HG03135 (cell line): ENCODE measurements around the gene MS4A10.

Source experiments
- ATAC-seq: cut with Tn5 transposase; IDR thresholded peaks from one replicate; pipeline ENCODE4 v1.9.1; 2021; ENCODE audit warnings: mild to moderate bottlenecking, moderate library complexity; ENCODE audit not compliant: unreplicated experiment

MS4A10 gene

DNA sequence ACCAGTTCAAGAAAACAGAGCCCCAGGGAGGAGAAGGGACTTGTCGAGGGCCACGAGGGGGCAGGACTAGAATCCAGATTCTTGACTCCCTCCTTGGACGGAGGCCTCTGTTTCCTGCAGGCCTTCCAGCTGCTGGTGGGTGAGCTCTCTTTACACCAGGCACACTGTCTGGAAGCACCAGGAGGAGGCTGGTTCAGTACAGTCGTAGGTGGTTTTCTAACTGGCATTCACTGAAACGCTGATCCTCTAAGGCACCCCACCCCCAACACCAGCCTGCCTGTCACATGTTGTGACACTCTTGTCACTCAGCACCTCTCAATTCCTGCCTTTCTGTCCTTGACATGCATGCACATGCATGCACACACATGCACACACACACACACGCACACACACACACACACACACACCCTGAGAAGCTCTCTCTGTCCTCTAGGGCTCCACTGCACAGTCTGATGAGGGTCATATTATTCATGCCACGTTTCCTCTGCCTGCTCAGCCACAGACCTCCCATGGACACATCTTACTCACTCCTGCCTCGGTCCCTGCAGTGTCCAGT, 751 bp downstream of the MS4A10 start:
- ATAC-seq, result no peak

- ATAC-seq, result no peak
These were observed 1.9 kb downstream of the MS4A10 start for GRCh38 chr11:60786811-60787567.

DNA sequence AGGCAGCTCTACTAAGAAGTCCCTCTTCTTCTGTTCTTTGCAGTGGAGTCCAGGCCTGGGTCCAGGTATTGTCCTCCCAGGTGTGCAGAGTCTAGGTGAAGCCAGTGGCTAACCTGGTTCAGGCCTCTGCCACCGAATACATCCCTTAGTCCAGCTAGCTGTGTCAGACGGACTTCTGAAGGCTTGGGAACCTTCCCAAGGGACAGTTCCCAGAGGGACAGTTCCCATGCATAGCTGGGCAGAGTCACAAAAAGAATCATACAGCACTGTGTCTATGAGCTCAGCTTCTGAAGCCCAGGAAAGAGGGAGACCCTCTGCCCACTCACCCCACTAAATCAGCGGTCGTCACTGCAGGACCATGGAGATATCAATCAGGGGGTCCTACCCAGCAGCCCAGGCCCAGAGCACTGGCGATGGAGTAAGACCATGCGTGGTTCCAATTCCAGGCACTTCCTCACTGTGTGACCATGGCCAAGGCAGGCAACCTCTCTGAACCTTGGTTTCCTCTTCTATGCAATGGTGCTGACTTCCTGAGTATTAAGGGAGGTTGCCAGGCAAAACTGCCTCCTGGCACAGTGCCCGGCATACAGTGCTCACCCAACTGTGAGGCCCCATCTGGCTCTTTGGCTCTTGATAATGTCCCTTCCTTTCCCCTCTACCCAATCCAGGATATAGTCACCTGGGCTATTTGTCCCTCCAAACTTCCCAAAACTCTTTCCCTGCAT, 3.4 kb downstream of the MS4A10 start:
- no peak for ATAC-seq

DNA sequence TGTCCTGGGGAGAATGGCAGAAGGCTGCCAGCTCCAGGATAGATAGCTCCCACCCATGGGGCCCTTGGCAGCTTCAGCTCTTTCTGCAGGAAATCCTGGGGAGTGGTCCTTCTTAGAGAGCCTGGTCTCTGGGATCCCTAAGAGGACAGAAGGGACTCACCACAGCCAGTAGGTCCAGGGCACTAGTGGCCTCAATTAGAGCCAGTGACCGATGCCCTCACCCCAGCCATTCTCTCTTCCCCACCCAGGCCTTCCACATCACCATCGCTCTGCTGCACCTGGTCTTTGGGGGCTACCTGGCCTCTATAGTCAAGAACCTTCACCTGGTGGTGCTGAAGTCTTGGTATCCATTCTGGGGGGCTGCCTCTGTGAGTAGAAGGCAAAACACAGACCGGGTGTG, 5.6 kb downstream of the MS4A10 start:
- ATAC-seq, result no peak

DNA sequence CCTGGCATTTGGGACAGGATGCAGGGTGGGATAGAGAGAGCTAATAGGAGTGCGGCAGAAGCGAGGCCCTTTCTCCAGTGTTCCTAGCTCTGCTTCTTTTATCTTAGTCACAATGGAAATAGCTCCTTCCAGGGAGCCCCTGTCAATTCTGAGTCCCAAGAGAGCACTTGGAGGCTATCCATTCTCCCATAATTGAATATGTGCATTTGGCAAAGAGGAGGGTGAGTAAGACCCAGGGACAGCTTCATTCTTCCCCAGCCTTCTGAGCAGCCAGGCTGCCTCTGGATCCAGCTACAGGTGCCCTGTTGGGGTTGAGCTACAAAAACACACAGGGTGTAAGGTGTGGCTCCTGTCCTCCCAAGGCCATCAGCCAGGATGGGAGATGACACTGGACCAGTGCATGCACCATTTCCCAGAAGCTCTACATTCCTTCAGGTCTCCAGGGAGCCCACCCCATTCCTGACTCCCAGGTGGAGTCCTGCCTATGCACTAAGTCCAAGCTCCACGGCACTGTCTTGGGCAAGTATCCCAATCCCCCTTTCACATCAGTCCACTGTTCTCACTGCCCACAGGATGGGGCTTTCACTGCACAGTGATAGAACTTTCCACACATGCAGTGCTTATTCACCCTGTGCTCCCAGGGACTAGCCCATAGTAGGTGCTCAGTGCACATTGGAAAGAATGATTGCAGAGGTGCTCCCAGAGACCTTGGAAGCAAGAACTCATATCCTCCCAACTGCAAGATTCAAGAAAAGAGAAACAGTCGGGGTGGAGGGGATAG, 6.2 kb downstream of the MS4A10 start:
- ATAC-seq, result no peak

- no peak for ATAC-seq
These were observed 7.4 kb downstream of the MS4A10 start for GRCh38 chr11:60792521-60792920.

- no peak for ATAC-seq
These were observed 10.2 kb downstream of the MS4A10 start for GRCh38 chr11:60795291-60795690.

- ATAC-seq, result no peak
These were observed 12.9 kb downstream of the MS4A10 start for GRCh38 chr11:60797846-60798630.

- ATAC-seq, result no peak
These were observed 13.5 kb downstream of the MS4A10 start for GRCh38 chr11:60798631-60799030.

DNA sequence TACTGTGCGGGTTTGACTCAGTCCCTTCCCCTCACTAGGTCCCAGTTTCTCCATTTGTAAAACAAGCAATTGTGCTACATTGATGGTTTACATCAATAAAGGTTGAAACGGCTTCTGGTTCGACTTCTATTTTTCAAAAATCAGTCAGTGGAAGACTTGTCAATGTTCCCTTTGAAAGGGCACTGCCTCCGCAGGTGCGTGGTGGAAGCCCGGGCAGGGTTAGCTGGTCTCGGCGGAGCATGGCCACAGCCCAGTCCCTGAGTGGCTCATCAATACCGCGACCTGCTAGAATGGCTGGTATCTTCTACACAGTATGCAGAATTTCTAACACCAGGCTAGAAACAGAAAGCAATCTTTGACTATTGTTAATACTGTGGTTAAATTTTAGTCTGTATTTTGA, 16.1 kb downstream of the MS4A10 start:
- no peak for ATAC-seq

DNA sequence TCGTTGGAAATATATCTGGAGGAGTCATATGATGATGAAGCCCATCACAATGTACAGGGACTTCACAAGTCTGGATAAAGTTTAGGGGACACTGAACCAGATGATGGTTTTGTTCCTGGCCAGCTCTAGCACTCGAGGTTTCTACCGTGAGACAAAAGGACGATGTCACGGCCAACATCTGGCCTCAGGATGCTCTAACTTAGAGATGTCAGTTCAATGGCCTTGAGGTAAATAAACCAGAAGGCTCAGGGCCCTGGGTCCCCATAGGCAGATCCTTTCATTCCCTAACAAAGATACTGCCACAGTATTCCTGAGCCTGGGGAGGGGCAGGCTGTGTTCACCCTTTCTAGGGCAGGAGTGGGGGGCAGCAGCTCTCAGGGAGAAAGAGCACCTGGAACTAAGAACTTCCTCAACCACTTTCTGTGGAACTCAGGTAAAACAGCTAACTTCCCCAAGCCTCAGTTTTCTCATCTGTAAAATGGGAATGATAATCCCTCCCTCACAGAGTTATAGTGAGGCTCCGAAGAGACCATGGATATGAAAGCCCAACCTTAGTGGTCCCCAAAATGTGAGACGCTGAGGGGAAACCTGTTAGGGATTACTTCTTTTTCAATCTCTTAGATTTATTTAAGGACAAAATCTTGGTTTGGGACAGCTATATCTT, 18.3 kb downstream of the MS4A10 start:
- ATAC-seq, result no peak

GRCh38 chr11:60809249-60809648, 24.1 kb downstream of the MS4A10 start:
- ATAC-seq, result no peak

GRCh38 chr11:60809691-60810090, 24.6 kb downstream of the MS4A10 start:
- no peak for ATAC-seq

DNA sequence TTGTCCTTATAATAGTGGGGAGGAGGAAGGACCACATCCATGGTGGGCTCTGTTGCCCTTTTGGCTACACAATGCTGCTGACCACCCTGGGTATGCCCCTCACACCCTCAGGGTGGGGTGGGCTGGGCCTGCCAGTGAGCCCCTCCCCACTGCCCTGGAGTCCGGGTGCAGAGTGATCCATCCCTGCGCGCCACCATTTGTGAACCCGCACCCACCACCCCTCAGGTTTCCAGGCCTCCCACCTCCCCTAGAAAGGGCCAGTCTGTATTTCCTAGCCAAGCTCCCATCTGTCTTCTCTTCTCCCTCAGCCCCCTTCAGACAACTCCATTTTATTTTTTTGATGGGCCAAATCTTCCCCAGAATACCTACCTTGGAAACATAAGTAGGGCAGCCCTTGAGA, 25.0 kb downstream of the MS4A10 start:
- no peak for ATAC-seq

- no peak for ATAC-seq
These were observed 25.4 kb downstream of the MS4A10 start for GRCh38 chr11:60810569-60810968.

DNA sequence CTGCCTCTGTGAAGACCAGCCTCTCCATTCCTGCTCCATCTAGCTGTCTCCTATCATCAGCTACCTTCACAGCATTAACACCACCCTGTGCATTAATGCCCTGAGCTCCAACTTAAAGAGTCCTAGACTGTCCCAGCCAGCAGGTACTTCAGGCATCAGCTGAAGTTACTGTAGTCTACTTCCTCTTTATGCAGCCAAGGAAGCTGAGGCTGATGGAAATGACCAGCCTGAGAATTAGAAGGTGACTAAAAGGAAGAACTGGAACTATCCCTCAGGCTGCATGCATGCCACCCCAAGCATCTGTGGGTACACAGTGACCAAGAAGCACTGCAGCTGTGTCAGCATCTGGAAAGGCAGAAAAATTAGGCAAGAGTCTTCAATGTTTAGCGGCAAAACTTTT, 28.2 kb downstream of the MS4A10 start:
- ATAC-seq, result no peak

DNA sequence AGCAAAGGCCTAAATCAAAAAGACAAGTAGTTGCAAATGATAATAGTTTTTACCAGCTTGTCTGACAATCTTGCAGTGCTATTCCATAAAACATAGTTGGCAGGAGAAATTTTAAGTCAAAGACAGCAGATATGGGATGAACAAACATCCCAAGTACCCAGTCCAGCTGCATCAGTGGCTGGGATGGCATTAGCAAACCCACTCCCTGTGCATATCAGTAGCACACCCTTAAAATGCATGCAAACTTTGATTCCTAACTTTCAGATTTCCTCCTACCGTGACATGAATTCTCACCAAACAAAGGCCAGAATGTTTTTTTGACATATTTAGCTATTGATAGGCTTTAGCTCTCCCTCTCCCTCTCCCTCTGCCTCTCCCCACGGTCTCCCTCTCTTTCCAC, 29.0 kb downstream of the MS4A10 start:
- ATAC-seq, result no peak

- ATAC-seq, result no peak
These were observed 31.5 kb downstream of the MS4A10 start for GRCh38 chr11:60816590-60817157.

- ATAC-seq, result no peak
These were observed 32.9 kb downstream of the MS4A10 start for GRCh38 chr11:60818057-60818456.
